ENCODE data around the gene PRMT7.
A peak's percentile ranks its signal among the peaks of the same experiment; 100 is the strongest.

PRMT7 gene

DNA sequence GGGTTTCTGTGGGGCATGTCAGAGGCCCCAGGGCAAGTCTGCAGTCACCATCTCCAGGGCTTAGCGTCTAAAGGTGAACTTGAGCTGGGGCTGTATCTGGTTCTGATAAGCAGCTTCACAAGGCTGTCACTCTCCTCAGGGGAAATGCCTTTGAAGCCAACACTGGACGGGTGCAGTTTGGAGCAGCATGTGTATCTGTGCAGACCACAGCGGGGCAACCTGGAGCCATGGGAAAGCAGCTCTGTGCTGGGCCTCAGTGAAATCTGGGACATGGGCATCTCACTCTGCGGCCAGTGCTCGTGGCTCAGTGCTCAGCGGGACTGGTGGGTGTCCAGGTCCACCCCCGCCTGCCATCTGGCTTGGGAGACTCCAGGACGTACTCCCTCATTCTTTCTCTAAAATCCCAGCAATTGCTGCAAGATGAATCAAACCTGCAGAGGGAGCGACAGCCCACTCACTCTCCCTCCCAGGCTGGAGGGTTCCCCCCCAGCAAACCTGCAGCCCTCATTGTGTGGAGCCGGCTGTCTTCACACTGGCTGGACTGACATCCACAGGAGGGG is 63.5 kb downstream of the PRMT7 start:
- DNase-seq (ENCODE audit: low read depth), result no peak
- TF ChIP-seq, protein P1, sequence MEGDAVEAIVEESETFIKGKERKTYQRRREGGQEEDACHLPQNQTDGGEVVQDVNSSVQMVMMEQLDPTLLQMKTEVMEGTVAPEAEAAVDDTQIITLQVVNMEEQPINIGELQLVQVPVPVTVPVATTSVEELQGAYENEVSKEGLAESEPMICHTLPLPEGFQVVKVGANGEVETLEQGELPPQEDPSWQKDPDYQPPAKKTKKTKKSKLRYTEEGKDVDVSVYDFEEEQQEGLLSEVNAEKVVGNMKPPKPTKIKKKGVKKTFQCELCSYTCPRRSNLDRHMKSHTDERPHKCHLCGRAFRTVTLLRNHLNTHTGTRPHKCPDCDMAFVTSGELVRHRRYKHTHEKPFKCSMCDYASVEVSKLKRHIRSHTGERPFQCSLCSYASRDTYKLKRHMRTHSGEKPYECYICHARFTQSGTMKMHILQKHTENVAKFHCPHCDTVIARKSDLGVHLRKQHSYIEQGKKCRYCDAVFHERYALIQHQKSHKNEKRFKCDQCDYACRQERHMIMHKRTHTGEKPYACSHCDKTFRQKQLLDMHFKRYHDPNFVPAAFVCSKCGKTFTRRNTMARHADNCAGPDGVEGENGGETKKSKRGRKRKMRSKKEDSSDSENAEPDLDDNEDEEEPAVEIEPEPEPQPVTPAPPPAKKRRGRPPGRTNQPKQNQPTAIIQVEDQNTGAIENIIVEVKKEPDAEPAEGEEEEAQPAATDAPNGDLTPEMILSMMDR (IDR thresholded peaks at IDR 0.05; ENCODE audit: insufficient read depth, low read depth, low read length, missing control alignments), result no peak
- H3K4me3 ChIP-seq (ENCODE audit: low read length), result no peak overlapping the region

DNA sequence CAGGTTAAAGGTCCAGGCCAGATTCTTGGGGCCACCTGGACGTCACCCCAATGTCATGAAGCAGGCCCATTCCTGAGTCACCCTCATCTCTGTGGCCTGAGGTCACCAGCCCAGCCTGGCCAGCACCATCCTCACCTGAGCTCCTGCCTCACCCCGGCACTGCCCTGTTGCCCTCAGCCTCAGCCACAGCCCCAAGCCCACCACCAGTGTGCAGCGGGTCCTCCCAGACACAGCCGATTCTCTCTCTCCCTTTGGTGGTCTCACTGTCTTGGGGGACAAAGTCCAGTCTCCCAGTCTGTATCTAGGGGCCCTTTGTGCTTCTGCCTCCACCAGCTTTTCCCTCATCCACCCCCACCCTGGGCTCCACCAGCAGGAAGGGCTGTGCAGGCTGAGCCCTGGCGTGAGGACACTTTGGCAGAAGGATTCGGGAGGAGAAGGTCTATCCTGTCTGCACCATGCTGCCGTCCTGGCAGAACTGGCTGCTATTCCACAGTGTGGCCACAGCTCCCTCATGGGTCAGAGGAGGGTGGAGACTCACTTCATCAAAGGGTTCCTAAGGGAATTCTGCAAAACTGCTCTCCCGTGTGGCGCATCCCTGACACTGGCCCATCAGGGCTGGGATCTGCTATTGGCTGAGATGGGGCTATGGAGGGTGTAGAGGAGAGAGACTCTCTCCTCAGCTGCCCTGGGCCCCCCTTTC is 64.3 kb downstream of the PRMT7 start:
- DNase-seq (ENCODE audit: low read depth), result no peak
- TF ChIP-seq, protein P1 (IDR thresholded peaks at IDR 0.05; ENCODE audit: insufficient read depth, low read depth, low read length, missing control alignments), result no peak
- no peak overlapping the region for H3K4me3 ChIP-seq (ENCODE audit: low read length)

DNA sequence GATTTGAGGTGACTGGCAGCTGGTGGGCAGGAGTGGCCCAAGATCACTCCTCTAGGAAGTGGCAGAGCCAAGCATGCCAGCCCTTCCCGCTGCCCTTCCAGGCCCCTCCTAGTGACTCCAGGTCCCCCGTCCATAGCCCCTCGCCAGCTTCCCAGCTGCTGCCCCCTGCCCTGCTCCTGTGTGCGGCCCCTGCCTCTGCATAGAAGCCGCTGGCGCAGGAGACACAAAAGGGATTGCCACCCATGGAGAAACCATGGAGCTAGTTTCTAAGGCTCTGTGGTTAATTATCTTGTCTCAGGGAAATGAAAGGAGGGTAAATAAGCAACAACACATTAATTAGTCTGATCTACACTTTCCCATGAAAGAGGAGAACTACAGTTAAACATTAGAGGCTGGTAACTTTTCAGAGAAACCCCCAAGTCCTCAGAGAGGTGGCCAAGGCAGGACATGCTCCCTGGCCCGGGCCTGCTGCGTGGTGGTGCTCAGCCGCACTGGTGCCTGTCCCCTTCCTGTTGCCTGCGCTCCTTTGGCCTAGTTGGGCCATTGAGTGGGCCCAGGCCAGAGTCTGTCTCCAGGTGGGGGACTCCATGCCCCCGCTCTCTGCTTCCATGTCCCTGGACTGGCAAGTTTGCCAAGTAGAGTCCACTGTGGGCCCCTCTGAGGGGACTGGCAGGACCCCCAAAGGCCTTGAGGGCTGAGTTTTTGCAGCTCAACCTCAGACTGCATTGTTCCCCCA is 65.2 kb downstream of the PRMT7 start:
- DNase-seq (ENCODE audit: low read depth), result no peak
- TF ChIP-seq, protein P1 (IDR thresholded peaks at IDR 0.05; ENCODE audit: insufficient read depth, low read depth, low read length, missing control alignments), result no peak
- no peak overlapping the region for H3K4me3 ChIP-seq (ENCODE audit: low read length)

DNA sequence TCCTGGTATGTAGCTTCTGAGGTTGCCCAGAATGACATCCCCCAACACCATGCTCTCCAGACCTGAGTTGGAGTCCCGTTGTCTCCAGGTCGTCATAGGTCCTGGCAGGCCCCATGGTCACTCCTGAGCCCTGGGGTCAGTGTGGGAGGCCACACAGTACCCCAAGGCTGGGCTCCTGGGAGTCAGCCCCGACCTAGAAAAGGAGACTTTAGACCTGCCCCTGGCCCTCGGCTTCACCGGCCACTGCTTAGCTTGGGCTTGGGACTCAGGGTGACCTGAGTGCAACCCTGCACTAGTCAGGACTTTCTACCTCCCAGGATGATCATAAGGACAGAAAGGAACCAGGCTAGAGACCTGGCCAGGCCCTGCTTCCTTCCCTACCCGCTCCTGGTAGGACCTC is 65.8 kb downstream of the PRMT7 start:
- no peak for DNase-seq (ENCODE audit: low read depth)
- TF ChIP-seq, protein P1 (IDR thresholded peaks at IDR 0.05; ENCODE audit: insufficient read depth, low read depth, low read length, missing control alignments), result no peak
- H3K4me3 ChIP-seq (ENCODE audit: low read length), result no peak overlapping the region

DNA sequence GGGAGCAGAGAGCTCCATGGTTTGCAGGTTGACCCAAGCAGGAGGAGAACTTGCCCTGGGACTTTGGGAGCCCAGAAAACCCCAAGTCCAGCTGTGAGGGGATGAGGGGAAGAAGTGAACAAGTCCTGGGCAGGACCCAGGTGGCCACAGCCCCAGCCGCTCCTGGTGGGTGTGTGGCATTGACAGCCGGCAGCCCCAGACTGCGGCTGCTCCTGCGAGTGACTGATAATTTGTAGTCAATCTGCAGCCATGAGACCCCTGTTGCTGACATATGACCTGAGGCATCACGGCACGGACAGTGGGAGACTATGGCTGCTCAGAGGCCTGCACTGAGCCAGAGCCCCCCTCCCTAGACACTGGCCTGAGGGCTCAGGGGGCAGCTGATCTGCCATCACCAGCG is 66.4 kb downstream of the PRMT7 start:
- H3K4me3 ChIP-seq (ENCODE audit: low read length), result no peak overlapping the region
- no peak for DNase-seq (ENCODE audit: low read depth)
- TF ChIP-seq, protein P1 (IDR thresholded peaks at IDR 0.05; ENCODE audit: insufficient read depth, low read depth, low read length, missing control alignments), result no peak

DNA sequence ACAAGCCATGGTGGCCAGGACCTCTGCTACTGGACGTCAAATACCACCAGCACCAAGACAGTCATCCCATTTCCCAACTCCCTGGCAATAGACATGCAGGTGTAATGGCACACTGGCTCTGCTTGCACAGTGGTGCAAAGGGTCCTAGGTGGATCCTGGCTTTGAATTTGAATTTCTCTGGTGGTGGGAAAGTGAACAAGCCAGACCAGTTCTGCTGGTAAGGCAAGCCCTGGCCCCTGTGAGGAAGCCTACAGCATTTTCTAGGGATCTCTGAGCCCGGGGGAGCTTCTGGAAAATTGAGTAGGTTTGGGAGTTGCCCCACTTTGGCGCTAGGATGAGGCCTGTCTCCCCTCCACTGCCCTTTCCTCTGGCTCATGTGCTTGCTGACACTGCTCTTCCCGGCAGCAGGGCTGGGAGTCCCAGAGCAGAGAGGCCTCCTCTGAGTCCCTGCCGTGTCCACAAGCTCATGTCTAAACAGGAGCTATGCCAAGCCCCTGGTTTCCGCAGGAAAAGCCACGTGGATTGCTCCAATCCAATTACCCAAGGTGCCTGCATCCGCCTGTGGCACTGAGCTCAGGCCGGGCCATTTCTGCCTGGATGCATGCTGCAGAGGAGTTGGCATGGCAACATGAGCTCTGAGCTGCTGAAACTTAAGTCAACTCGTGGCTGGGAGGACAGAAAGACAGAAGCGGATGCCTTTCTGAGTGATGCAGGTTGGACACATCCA is 67.0 kb downstream of the PRMT7 start:
- peak; percentile 54 for DNase-seq (ENCODE audit: low read depth)
- TF ChIP-seq, protein P1 (IDR thresholded peaks at IDR 0.05; ENCODE audit: insufficient read depth, low read depth, low read length, missing control alignments), result no peak
- H3K4me3 ChIP-seq (ENCODE audit: low read length), result no peak overlapping the region

All from epithelial cell of esophagus (primary cell).